Chondrocyte (in vitro differentiated cells): ENCODE results near the gene PXMP4. TPM values are rescaled to one million over a fixed set of nuclear protein-coding genes. Genes with fewer than 3 reads are reported as not detected.

Source experiments
- DNase-seq: peaks from one replicate; pipeline ENCODE4 v3.0.0; 2021; ENCODE audit warnings: mixed read lengths, low spot score
- H3K27ac Mint-ChIP-seq: one replicate; pipeline ENCODE4 v1.8.0; 2021; ENCODE audit warnings: mild to moderate bottlenecking, moderate library complexity, mixed read lengths; ENCODE audit not compliant: unreplicated experiment
- H3K27me3 Mint-ChIP-seq: 2 replicates; pipeline ENCODE4 v1.8.0; 2021; ENCODE audit warnings: low read depth, mixed read lengths
- H3K36me3 Mint-ChIP-seq: 2 replicates; pipeline ENCODE4 v1.8.0; 2021; ENCODE audit warnings: low read depth, mixed read lengths
- H3K4me1 Mint-ChIP-seq: 2 replicates; pipeline ENCODE4 v1.8.0; 2021; ENCODE audit warnings: low read depth, mild to moderate bottlenecking, mixed read lengths
- H3K4me3 Mint-ChIP-seq: one replicate; pipeline ENCODE4 v1.8.0; 2021; ENCODE audit warnings: mild to moderate bottlenecking, moderate library complexity, mixed read lengths; ENCODE audit not compliant: unreplicated experiment
- H3K9me3 Mint-ChIP-seq: 2 replicates; pipeline ENCODE4 v1.8.0; 2021; ENCODE audit warnings: low read depth, mixed read lengths
- CTCF ChIP-seq: fragments of 200-600 bp; sonication (generic); IDR thresholded peaks from 2 replicates; pipeline ENCODE4 v1.5.0; 2021; ENCODE audit warnings: antibody characterized with exemption, mild to moderate bottlenecking, moderate library complexity
- total RNA-seq: library from RNA; stranded (reverse); gene quantifications from 3 replicates; pipeline ENCODE4 v1.2.1, GENCODE V29; 2021

PXMP4 gene
- total RNA-seq, 1 donor from 2014 or later, result 6.4 TPM

GRCh38 chr20:33660035-33660684 is 60.0 kb downstream of the PXMP4 start:
- Mint-ChIP-seq H3K27ac (no peak overlapping the region), H3K27me3 (no peaks in the 10 kb centered on the region), H3K9me3 (no peaks in the 10 kb centered on the region), H3K4me3 (no peak overlapping the region), H3K36me3 (peaks cover 6% of the 10 kb centered on the region), H3K4me1 (peaks cover 19% of the 10 kb centered on the region)
- no peak for DNase-seq
- no peak for TF ChIP-seq CTCF

GRCh38 chr20:33659341-33660034 is 60.6 kb downstream of the PXMP4 start:
- Mint-ChIP-seq H3K27me3 (no peaks in the 10 kb centered on the region), H3K4me3 (no peak overlapping the region), H3K36me3 (peaks cover 6% of the 10 kb centered on the region), H3K27ac (no peak overlapping the region), H3K4me1 (peaks cover 14% of the 10 kb centered on the region), H3K9me3 (no peaks in the 10 kb centered on the region)
- no peak for TF ChIP-seq CTCF
- DNase-seq, result no peak

- H3K4me3 Mint-ChIP-seq, result no peak overlapping the region
- peaks cover 8% of the 10 kb centered on the region for H3K4me1 Mint-ChIP-seq
- H3K27ac Mint-ChIP-seq, result no peak overlapping the region
- no peak for TF ChIP-seq CTCF
- H3K27me3 Mint-ChIP-seq, result no peaks in the 10 kb centered on the region
- peaks cover 6% of the 10 kb centered on the region for H3K36me3 Mint-ChIP-seq
- no peaks in the 10 kb centered on the region for H3K9me3 Mint-ChIP-seq
- no peak for DNase-seq
Measured at GRCh38 chr20:33658929-33659328, 61.2 kb downstream of the PXMP4 start.

- no peak for TF ChIP-seq CTCF
- H3K36me3 Mint-ChIP-seq, result peaks cover 6% of the 10 kb centered on the region
- H3K4me3 Mint-ChIP-seq, result no peak overlapping the region
- no peak overlapping the region for H3K27ac Mint-ChIP-seq
- H3K9me3 Mint-ChIP-seq, result no peaks in the 10 kb centered on the region
- H3K27me3 Mint-ChIP-seq, result no peaks in the 10 kb centered on the region
- DNase-seq, result no peak
- H3K4me1 Mint-ChIP-seq, result peaks cover 7% of the 10 kb centered on the region
Measured at GRCh38 chr20:33658510-33658909, 61.6 kb downstream of the PXMP4 start.

- Mint-ChIP-seq H3K4me1 (peaks cover 5% of the 10 kb centered on the region), H3K27me3 (no peaks in the 10 kb centered on the region), H3K36me3 (peaks cover 6% of the 10 kb centered on the region), H3K9me3 (no peaks in the 10 kb centered on the region), H3K4me3 (no peak overlapping the region), H3K27ac (no peak overlapping the region)
- no peak for TF ChIP-seq CTCF
- no peak for DNase-seq
Measured at GRCh38 chr20:33657704-33658095, 62.4 kb downstream of the PXMP4 start.
